Panc1 (cell line): ENCODE data around the gene TBC1D22A. TPM values are rescaled to one million over a fixed set of nuclear protein-coding genes. Genes with fewer than 3 reads are reported as not detected.

Experiments used
- ATAC-seq: fragments of 200-7000 bp; cut with Tn5 transposase; 2 replicates; pipeline ENCODE4 v1.9.1; 2020; ENCODE audit warnings: mild to moderate bottlenecking, moderate library complexity
- BruUV-seq: library from RNA; stranded (reverse); fragments of 400-500 nt; replicated peaks from 2 replicates; lab custom pipeline; 2021; lab: Mats Ljungman, UMichigan
- CTCF ChIA-PET: fragments of 300-600 bp; sonication (Branson Sonifier 250); formaldehyde crosslinking; loops from one replicate; lab custom pipeline; 2022; ENCODE audit warnings: antibody characterized with exemption; lab: Charles Lee
- POLR2A ChIA-PET: fragments of 300-600 bp; sonication (Branson Sonifier 250); formaldehyde crosslinking; loops from one replicate; lab custom pipeline; 2022; ENCODE audit warnings: antibody characterized with exemption; lab: Charles Lee
- DNase-seq: peaks from one replicate; pipeline ENCODE4 v3.0.0-alpha.2; 2010; ENCODE audit warnings: low read depth, low spot score
- H3K27ac ChIP-seq: 2 replicates; pipeline ENCODE4 v1.5.1; 2011; ENCODE audit warnings: mild to moderate bottlenecking, low read length, inconsistent platforms
- H3K27me3 ChIP-seq: fragments of 200-500 bp; sonication (Bioruptor generic); 2 replicates; pipeline ENCODE4 v1.6.0; 2014; ENCODE audit warnings: low read length, inconsistent platforms; ENCODE audit not compliant: control insufficient read depth, insufficient read depth
- H3K36me3 ChIP-seq: fragments of 200-500 bp; sonication (Bioruptor generic); 2 replicates; pipeline ENCODE4 v1.5.1; 2014; ENCODE audit warnings: inconsistent platforms, mild to moderate bottlenecking, low read length, moderate library complexity; ENCODE audit not compliant: control insufficient read depth, insufficient read depth
- H3K4me1 ChIP-seq: 2 replicates; pipeline ENCODE4 v1.5.1; 2011; ENCODE audit warnings: inconsistent platforms, mild to moderate bottlenecking, low read length, moderate library complexity; ENCODE audit not compliant: control insufficient read depth, insufficient read depth
- H3K4me3 ChIP-seq, 2 experiments: 2 replicates each; pipeline ENCODE4 v1.5.1; 2011 to 2012; ENCODE audit warnings: low read depth in 2 of 2, low read length in 2 of 2, mild to moderate bottlenecking in 2 of 2, inconsistent platforms in 1 of 2, moderate library complexity in 1 of 2
- H3K9me3 ChIP-seq: fragments of 200-500 bp; sonication (Bioruptor generic); 2 replicates; pipeline ENCODE4 v1.5.1; 2014; ENCODE audit warnings: low read depth, mild to moderate bottlenecking, inconsistent platforms, low read length, moderate library complexity; ENCODE audit not compliant: control insufficient read depth, insufficient read depth
- POLR2AphosphoS5 ChIP-seq: IDR thresholded peaks from 2 replicates; pipeline ENCODE4 v1.6.1; 2012; ENCODE audit warnings: mild to moderate bottlenecking, low read depth, low read length, moderate library complexity
- SIN3A ChIP-seq: IDR thresholded peaks from 2 replicates; pipeline ENCODE4 v1.6.1; 2012; ENCODE audit warnings: low read depth, mild to moderate bottlenecking, low read length, moderate library complexity, borderline replicate concordance; ENCODE audit not compliant: insufficient read depth
- TCF7L2 ChIP-seq: IDR thresholded peaks from 2 replicates; pipeline ENCODE4 v1.6.1; 2011; ENCODE audit warnings: mild to moderate bottlenecking, low read depth, low read length, inconsistent platforms
- in situ Hi-C: cut with HindIII; loops from 2 replicates; pipeline ENCODE4 v1.10.0; 2016; ENCODE audit warnings: low sequenced_read_pairs, low pct_unique_long_range_greater_than_20kb
- intact Hi-C: fragments of 100-400 bp; cut with micrococcal nuclease; formaldehyde crosslinking; loops from one replicate; pipeline ENCODE4 v1.10.0; 2022; ENCODE audit not compliant: unreplicated experiment
- total RNA-seq: library from RNA; stranded (reverse); gene quantifications from one replicate; pipeline ENCODE4 v1.2.1, GENCODE V29; 2021; ENCODE audit not compliant: unreplicated experiment
- TF ChIP-seq, protein P1 (sequence below), 2 experiments: IDR thresholded peaks; 2 replicates each; pipeline ENCODE4 v1.6.1; 2011 to 2012; ENCODE audit warnings: low read depth in 2 of 2, control low read depth in 1 of 2, low read length in 1 of 2, mild to moderate bottlenecking in 1 of 2, moderate library complexity in 1 of 2; ENCODE audit not compliant: insufficient read depth in 1 of 2
- TF ChIP-seq, protein P2 (sequence below): fragments of 450-650 bp; IDR thresholded peaks from 2 replicates; pipeline ENCODE4 v1.5.1; 2017; ENCODE audit warnings: mild to moderate bottlenecking

TBC1D22A gene
- total RNA-seq, 1 experiment from 2014 or later: 28.7 TPM

DNA sequence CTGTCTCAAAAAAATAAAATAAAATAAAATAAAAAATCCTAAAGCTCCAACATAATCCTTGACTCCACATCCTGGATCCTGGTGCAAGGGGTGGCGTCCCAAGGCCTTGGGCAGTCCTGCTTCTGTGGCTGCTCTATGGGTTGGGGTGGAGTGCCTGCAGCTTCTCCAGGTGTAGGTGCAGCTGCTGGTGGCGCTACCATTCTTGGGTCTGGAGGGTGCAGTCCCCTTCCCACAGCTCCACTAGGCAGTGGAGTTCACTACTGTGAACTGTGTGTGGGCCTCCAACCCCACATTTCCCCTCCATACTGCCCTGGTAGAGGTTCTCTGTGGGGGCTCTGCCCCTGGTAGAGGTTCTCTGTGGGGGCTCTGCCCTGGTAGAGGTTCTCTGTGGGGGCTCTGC is 6.9 kb upstream of the TBC1D22A start:
- TF ChIP-seq TCF7L2 (no peak), SIN3A (no peak), POLR2AphosphoS5 (no peak)
- TF ChIP-seq, protein P1, sequence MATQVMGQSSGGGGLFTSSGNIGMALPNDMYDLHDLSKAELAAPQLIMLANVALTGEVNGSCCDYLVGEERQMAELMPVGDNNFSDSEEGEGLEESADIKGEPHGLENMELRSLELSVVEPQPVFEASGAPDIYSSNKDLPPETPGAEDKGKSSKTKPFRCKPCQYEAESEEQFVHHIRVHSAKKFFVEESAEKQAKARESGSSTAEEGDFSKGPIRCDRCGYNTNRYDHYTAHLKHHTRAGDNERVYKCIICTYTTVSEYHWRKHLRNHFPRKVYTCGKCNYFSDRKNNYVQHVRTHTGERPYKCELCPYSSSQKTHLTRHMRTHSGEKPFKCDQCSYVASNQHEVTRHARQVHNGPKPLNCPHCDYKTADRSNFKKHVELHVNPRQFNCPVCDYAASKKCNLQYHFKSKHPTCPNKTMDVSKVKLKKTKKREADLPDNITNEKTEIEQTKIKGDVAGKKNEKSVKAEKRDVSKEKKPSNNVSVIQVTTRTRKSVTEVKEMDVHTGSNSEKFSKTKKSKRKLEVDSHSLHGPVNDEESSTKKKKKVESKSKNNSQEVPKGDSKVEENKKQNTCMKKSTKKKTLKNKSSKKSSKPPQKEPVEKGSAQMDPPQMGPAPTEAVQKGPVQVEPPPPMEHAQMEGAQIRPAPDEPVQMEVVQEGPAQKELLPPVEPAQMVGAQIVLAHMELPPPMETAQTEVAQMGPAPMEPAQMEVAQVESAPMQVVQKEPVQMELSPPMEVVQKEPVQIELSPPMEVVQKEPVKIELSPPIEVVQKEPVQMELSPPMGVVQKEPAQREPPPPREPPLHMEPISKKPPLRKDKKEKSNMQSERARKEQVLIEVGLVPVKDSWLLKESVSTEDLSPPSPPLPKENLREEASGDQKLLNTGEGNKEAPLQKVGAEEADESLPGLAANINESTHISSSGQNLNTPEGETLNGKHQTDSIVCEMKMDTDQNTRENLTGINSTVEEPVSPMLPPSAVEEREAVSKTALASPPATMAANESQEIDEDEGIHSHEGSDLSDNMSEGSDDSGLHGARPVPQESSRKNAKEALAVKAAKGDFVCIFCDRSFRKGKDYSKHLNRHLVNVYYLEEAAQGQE (IDR thresholded peaks at IDR 0.05; ENCODE audit: insufficient read depth in 1 of 2, low read depth in 2 of 2, low read length in 1 of 2): no peak
- TF ChIP-seq, protein P2, sequence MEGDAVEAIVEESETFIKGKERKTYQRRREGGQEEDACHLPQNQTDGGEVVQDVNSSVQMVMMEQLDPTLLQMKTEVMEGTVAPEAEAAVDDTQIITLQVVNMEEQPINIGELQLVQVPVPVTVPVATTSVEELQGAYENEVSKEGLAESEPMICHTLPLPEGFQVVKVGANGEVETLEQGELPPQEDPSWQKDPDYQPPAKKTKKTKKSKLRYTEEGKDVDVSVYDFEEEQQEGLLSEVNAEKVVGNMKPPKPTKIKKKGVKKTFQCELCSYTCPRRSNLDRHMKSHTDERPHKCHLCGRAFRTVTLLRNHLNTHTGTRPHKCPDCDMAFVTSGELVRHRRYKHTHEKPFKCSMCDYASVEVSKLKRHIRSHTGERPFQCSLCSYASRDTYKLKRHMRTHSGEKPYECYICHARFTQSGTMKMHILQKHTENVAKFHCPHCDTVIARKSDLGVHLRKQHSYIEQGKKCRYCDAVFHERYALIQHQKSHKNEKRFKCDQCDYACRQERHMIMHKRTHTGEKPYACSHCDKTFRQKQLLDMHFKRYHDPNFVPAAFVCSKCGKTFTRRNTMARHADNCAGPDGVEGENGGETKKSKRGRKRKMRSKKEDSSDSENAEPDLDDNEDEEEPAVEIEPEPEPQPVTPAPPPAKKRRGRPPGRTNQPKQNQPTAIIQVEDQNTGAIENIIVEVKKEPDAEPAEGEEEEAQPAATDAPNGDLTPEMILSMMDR: no peak
- no peak overlapping the region for H3K4me3 ChIP-seq
- DNase-seq (no peak), ATAC-seq (no peak)
- ChIA-PET POLR2A (no interaction called here), CTCF (no interaction called here)
- H3K36me3 ChIP-seq: no peaks in the 10 kb centered on the region
- BruUV-seq: no TSS peak
- intact Hi-C loops: no loop called here
- in situ Hi-C loops: no loop called here
- H3K27ac ChIP-seq: no peak overlapping the region
- H3K9me3 ChIP-seq: no peaks in the 10 kb centered on the region
- peaks cover 18% of the 10 kb centered on the region for H3K4me1 ChIP-seq
- H3K27me3 ChIP-seq: no peaks in the 10 kb centered on the region

DNA sequence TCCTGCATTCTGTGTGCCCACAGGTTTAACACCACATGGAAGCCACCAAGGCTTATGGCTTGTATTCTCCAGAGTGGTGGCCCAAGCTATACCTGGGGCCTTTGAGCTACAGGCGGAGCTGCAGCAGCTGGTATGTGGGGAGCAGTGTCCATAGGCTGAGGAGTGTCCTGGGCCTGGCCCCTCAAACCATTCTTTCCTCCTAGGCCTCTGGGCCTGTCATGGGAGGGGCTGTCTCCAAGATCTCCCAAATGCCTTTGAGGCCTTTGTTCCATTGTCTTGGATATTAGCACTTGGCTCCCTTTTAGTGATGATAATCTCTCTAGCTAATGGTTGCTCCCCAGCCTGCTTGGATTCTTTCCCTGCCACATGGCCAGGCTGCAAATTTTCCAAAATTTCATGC is 6.4 kb upstream of the TBC1D22A start:
- in situ Hi-C loops: no loop called here
- CTCF ChIA-PET: no interaction called here
- no TSS peak for BruUV-seq

More for the DNA sequence above, 6.4 kb upstream of the TBC1D22A start:
- no peaks in the 10 kb centered on the region for H3K36me3 ChIP-seq
- H3K9me3 ChIP-seq: no peaks in the 10 kb centered on the region
- intact Hi-C loops: no loop called here
- POLR2A ChIA-PET: no interaction called here
- peaks cover 22% of the 10 kb centered on the region for H3K4me1 ChIP-seq
- no peak overlapping the region for H3K27ac ChIP-seq
- DNase-seq (no peak), ATAC-seq (no peak)
- TF ChIP-seq, protein P1 (IDR thresholded peaks at IDR 0.05; ENCODE audit: insufficient read depth in 1 of 2, low read depth in 2 of 2, low read length in 1 of 2): no peak
- no peak for TF ChIP-seq TCF7L2
- H3K27me3 ChIP-seq: no peaks in the 10 kb centered on the region
- H3K4me3 ChIP-seq: no peak overlapping the region
